Measurements from ENCODE around the gene MAML3.

The MAML3 gene

DNA sequence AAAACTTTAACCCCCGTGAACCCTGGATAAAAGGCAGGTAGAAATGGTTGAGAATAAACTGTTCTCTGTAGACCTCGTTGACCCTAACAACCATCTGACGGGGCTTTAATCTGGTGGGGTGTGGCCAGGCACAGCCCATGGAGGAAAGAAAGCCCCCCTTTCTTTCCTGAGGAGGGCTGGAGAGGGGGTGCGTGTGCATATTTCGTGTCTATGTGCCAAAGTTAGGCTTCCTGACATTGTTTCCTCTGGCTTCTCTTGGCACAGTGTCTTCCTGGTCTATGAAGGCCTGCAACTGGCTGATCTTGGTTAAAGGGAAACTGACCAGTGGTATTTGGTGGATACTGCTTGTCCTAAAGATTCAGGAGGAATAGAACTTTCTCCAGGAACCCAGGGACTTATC is 391.3 kb downstream of the MAML3 start:
- no peak overlapping the region for H3K27ac ChIP-seq (ENCODE audit: low read depth, low read length)
- H3K27me3 ChIP-seq (ENCODE audit: control insufficient read depth, insufficient read depth, low read length): no peaks in the 10 kb centered on the region
- H3K9ac ChIP-seq (ENCODE audit: low read length): no peak overlapping the region
- no peak overlapping the region for H3K4me3 ChIP-seq (ENCODE audit: low read length)
- peaks cover 16% of the 10 kb centered on the region for H3K4me1 ChIP-seq (ENCODE audit: control insufficient read depth, insufficient read depth, low read length)
- no peaks in the 10 kb centered on the region for H3K36me3 ChIP-seq (ENCODE audit: control insufficient read depth, insufficient read depth, low read length)

- peaks cover 16% of the 10 kb centered on the region for H3K4me1 ChIP-seq (ENCODE audit: control insufficient read depth, insufficient read depth, low read length)
- H3K27me3 ChIP-seq (ENCODE audit: control insufficient read depth, insufficient read depth, low read length): no peaks in the 10 kb centered on the region
- H3K27ac ChIP-seq (ENCODE audit: low read depth, low read length): no peak overlapping the region
- H3K9ac ChIP-seq (ENCODE audit: low read length): no peak overlapping the region
- H3K4me3 ChIP-seq (ENCODE audit: low read length): no peak overlapping the region
- no peaks in the 10 kb centered on the region for H3K36me3 ChIP-seq (ENCODE audit: control insufficient read depth, insufficient read depth, low read length)
Observed at GRCh38 chr4:139761461-139761860, 392.5 kb downstream of the MAML3 start.

DNA sequence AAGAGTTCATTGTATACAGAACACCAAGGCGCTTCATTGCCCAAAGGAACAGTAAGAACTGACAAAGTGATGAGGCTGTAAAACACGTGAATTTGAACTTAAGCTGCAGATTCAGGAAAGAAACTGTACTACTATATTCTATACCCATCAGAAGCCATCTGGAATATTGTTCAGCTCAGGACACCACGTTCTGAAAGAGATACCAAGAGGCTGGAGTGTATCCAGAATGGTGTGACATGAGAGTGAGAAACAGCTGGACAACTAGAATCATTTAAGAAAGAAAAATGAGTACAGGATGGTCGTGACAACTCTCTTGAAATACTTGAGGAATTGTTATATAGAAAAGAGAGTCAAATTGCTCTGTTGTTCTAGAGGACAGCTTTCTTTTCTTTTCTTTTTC is 393.4 kb downstream of the MAML3 start:
- no peak overlapping the region for H3K27ac ChIP-seq (ENCODE audit: low read depth, low read length)
- peaks cover 16% of the 10 kb centered on the region for H3K4me1 ChIP-seq (ENCODE audit: control insufficient read depth, insufficient read depth, low read length)
- no peaks in the 10 kb centered on the region for H3K27me3 ChIP-seq (ENCODE audit: control insufficient read depth, insufficient read depth, low read length)

DNA sequence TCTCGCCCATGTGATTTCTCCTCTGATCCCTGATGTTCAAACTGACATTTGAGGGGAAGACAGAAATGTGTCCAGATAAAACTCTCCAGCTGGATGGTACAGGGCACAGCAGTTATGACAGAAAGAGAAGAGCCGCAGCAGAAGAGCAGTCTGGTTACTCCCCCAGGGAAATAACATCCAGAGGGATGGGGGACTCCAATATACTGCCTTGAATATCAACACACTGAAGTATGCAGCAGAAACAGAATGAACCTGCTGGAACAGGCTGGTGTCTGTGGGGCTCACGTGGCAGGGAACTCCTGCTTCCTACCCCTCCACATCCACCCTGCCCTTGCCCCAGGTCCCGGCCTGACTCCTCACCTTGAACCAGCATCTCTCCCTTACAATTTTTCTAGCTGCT is 394.9 kb downstream of the MAML3 start:
- Histone ChIP-seq H3K36me3 (ENCODE audit: control insufficient read depth, insufficient read depth, low read length) (no peaks in the 10 kb centered on the region), H3K4me1 (ENCODE audit: control insufficient read depth, insufficient read depth, low read length) (peaks cover 16% of the 10 kb centered on the region)

More for the DNA sequence above, 393.4 kb downstream of the MAML3 start:
- Histone ChIP-seq H3K4me3 (ENCODE audit: low read length) (no peak overlapping the region), H3K36me3 (ENCODE audit: control insufficient read depth, insufficient read depth, low read length) (no peaks in the 10 kb centered on the region), H3K9ac (ENCODE audit: low read length) (no peak overlapping the region)

GRCh38 chr4:139756391-139757180 is 397.4 kb downstream of the MAML3 start:
- no peaks in the 10 kb centered on the region for H3K4me1 ChIP-seq (ENCODE audit: control insufficient read depth, insufficient read depth, low read length)
- no peaks in the 10 kb centered on the region for H3K27me3 ChIP-seq (ENCODE audit: control insufficient read depth, insufficient read depth, low read length)
- H3K9ac ChIP-seq (ENCODE audit: low read length): no peak overlapping the region
- H3K4me3 ChIP-seq (ENCODE audit: low read length): no peak overlapping the region
- no peak overlapping the region for H3K27ac ChIP-seq (ENCODE audit: low read depth, low read length)
- H3K36me3 ChIP-seq (ENCODE audit: control insufficient read depth, insufficient read depth, low read length): no peaks in the 10 kb centered on the region

More for the DNA sequence above, 394.9 kb downstream of the MAML3 start:
- no peak overlapping the region for H3K27ac ChIP-seq (ENCODE audit: low read depth, low read length)
- H3K4me3 ChIP-seq (ENCODE audit: low read length): no peak overlapping the region
- no peak overlapping the region for H3K9ac ChIP-seq (ENCODE audit: low read length)
- H3K27me3 ChIP-seq (ENCODE audit: control insufficient read depth, insufficient read depth, low read length): no peaks in the 10 kb centered on the region

- H3K36me3 ChIP-seq (ENCODE audit: control insufficient read depth, insufficient read depth, low read length): no peaks in the 10 kb centered on the region
- no peaks in the 10 kb centered on the region for H3K4me1 ChIP-seq (ENCODE audit: control insufficient read depth, insufficient read depth, low read length)
- H3K27me3 ChIP-seq (ENCODE audit: control insufficient read depth, insufficient read depth, low read length): no peaks in the 10 kb centered on the region
- H3K4me3 ChIP-seq (ENCODE audit: low read length): no peak overlapping the region
- no peak overlapping the region for H3K27ac ChIP-seq (ENCODE audit: low read depth, low read length)
- H3K9ac ChIP-seq (ENCODE audit: low read length): no peak overlapping the region
Observed at GRCh38 chr4:139754938-139755337, 399.0 kb downstream of the MAML3 start.

- Histone ChIP-seq H3K9ac (ENCODE audit: low read length) (no peak overlapping the region), H3K4me3 (ENCODE audit: low read length) (no peak overlapping the region), H3K36me3 (ENCODE audit: control insufficient read depth, insufficient read depth, low read length) (no peaks in the 10 kb centered on the region), H3K4me1 (ENCODE audit: control insufficient read depth, insufficient read depth, low read length) (no peaks in the 10 kb centered on the region), H3K27ac (ENCODE audit: low read depth, low read length) (no peak overlapping the region), H3K27me3 (ENCODE audit: control insufficient read depth, insufficient read depth, low read length) (no peaks in the 10 kb centered on the region)
Observed at GRCh38 chr4:139753686-139754085, 400.3 kb downstream of the MAML3 start.

- Histone ChIP-seq H3K9ac (ENCODE audit: low read length) (no peak overlapping the region), H3K4me3 (ENCODE audit: low read length) (no peak overlapping the region), H3K27ac (ENCODE audit: low read depth, low read length) (no peak overlapping the region), H3K4me1 (ENCODE audit: control insufficient read depth, insufficient read depth, low read length) (no peaks in the 10 kb centered on the region), H3K36me3 (ENCODE audit: control insufficient read depth, insufficient read depth, low read length) (no peaks in the 10 kb centered on the region), H3K27me3 (ENCODE audit: control insufficient read depth, insufficient read depth, low read length) (no peaks in the 10 kb centered on the region)
Observed at GRCh38 chr4:139749835-139750498, 404.0 kb downstream of the MAML3 start.

DNA sequence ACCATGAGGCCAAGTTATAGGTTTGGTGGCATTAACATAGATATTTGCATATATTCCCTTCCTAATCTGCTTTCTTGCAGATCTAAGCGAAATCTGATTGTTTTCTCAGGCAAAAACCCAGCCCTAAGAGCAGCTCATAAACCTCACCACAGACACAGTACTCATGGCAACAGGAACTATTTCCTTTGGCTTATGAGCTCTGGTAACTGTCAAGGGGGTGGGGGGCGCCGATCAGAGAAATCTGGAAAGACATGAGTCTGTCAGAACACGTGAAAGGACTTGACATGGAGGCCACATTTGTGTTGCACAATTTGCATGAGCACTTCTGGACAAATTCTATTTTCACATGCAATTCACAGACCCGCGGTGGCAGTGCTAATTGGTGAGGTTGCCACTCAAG is 404.6 kb downstream of the MAML3 start:
- no peak overlapping the region for H3K4me3 ChIP-seq (ENCODE audit: low read length)
- no peaks in the 10 kb centered on the region for H3K4me1 ChIP-seq (ENCODE audit: control insufficient read depth, insufficient read depth, low read length)
- H3K27me3 ChIP-seq (ENCODE audit: control insufficient read depth, insufficient read depth, low read length): no peaks in the 10 kb centered on the region
- H3K9ac ChIP-seq (ENCODE audit: low read length): no peak overlapping the region
- H3K27ac ChIP-seq (ENCODE audit: low read depth, low read length): no peak overlapping the region
- H3K36me3 ChIP-seq (ENCODE audit: control insufficient read depth, insufficient read depth, low read length): no peaks in the 10 kb centered on the region

GRCh38 chr4:139746431-139747171 is 407.4 kb downstream of the MAML3 start:
- Histone ChIP-seq H3K27ac (ENCODE audit: low read depth, low read length) (no peak overlapping the region), H3K27me3 (ENCODE audit: control insufficient read depth, insufficient read depth, low read length) (no peaks in the 10 kb centered on the region), H3K9ac (ENCODE audit: low read length) (no peak overlapping the region)

DNA sequence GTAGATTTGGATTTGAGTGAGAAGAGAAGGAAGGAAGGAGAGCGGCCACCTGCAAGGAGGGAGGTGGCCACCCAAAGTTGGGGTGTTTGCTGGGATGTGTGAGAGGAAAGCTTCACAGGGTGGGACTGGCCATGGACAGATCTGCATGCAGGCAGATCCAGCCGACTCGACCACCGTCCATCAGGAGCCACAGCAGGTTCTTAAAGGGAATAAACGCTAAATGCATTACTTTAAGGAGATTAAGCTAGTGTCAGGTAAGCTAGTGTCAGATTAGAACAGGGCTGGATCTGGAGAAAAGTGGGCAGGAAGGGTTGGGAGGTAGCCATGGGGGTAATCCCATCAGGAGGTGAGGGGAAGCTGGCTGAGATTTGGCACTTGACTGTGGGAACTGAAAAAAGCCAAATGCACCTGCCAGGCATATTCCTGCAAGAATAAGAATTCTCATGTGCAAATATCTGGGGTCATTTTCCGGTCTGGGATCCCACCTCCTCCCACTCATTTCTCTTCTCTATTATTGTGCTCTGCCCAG is 408.8 kb downstream of the MAML3 start:
- Histone ChIP-seq H3K27ac (ENCODE audit: low read depth, low read length) (no peak overlapping the region), H3K4me3 (ENCODE audit: low read length) (no peak overlapping the region), H3K36me3 (ENCODE audit: control insufficient read depth, insufficient read depth, low read length) (no peaks in the 10 kb centered on the region), H3K9ac (ENCODE audit: low read length) (no peak overlapping the region), H3K27me3 (ENCODE audit: control insufficient read depth, insufficient read depth, low read length) (no peaks in the 10 kb centered on the region), H3K4me1 (ENCODE audit: control insufficient read depth, insufficient read depth, low read length) (peaks cover 4% of the 10 kb centered on the region)

More at GRCh38 chr4:139746431-139747171, 407.4 kb downstream of the MAML3 start:
- Histone ChIP-seq H3K4me1 (ENCODE audit: control insufficient read depth, insufficient read depth, low read length) (no peaks in the 10 kb centered on the region), H3K4me3 (ENCODE audit: low read length) (no peak overlapping the region), H3K36me3 (ENCODE audit: control insufficient read depth, insufficient read depth, low read length) (no peaks in the 10 kb centered on the region)

DNA sequence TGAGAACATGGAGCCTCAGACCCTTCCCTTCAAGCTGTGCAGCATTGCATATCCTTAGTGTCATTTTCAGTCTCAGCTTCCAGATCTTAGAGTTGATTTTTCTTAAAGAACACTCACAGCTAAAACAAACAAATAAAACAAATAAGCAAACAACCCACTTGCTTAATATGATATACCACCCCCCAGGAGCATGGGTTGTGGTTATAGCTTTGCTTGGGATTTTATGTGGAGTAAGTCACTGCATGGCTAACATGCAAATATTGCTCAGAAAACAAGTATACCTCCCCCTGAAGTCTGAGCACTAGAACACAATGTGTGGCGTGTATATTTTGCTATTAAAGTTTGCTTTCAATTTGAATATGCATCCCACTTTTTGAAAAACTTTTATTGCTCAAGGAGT is 409.8 kb downstream of the MAML3 start:
- Histone ChIP-seq H3K36me3 (ENCODE audit: control insufficient read depth, insufficient read depth, low read length) (no peaks in the 10 kb centered on the region), H3K9ac (ENCODE audit: low read length) (no peak overlapping the region), H3K4me1 (ENCODE audit: control insufficient read depth, insufficient read depth, low read length) (peaks cover 4% of the 10 kb centered on the region), H3K4me3 (ENCODE audit: low read length) (no peak overlapping the region), H3K27ac (ENCODE audit: low read depth, low read length) (no peak overlapping the region), H3K27me3 (ENCODE audit: control insufficient read depth, insufficient read depth, low read length) (no peaks in the 10 kb centered on the region)
